C4-2B (cell line): ENCODE measurements around the gene ZNF160.

Source experiments
- ZFX ChIP-seq: fragments of 450-650 bp; IDR thresholded peaks from 2 replicates; pipeline ENCODE4 v1.6.1; 2017
- TF ChIP-seq, protein P1 (sequence below): fragments of 450-650 bp; conservative IDR thresholded peaks from 2 replicates; pipeline ENCODE4 v1.5.1; 2017; ENCODE audit warnings: mild to moderate bottlenecking

DNA sequence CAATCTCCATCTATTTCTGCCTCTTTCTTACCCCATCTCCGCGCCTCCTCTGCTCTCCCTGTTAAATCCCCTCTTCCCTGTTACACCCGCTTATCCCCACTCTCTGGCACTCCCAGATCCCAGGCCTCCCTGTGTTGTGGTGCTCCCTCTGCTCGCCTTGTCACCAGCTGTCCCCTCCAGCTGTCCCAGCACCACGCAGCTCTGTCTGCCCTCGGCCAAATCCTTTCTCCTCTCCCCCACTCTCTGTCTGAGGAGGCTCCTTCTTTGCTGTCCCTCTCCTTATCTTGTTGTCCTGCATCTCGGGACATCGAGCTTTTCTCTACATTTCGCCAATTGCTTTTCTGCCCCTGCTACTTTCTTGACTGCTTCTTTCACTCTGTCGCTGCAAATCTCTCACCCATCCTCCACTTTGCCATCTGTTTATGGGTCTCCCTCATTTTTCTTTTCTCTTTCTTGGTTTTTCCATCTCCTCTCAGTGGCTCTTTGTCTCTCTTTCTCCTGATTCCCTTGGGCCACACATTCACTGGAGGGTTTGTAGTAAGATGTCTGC lies 941 bp downstream of the ZNF160 start:
- TF ChIP-seq, protein P1, sequence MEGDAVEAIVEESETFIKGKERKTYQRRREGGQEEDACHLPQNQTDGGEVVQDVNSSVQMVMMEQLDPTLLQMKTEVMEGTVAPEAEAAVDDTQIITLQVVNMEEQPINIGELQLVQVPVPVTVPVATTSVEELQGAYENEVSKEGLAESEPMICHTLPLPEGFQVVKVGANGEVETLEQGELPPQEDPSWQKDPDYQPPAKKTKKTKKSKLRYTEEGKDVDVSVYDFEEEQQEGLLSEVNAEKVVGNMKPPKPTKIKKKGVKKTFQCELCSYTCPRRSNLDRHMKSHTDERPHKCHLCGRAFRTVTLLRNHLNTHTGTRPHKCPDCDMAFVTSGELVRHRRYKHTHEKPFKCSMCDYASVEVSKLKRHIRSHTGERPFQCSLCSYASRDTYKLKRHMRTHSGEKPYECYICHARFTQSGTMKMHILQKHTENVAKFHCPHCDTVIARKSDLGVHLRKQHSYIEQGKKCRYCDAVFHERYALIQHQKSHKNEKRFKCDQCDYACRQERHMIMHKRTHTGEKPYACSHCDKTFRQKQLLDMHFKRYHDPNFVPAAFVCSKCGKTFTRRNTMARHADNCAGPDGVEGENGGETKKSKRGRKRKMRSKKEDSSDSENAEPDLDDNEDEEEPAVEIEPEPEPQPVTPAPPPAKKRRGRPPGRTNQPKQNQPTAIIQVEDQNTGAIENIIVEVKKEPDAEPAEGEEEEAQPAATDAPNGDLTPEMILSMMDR, result no peak
- TF ChIP-seq ZFX, result no peak
